ENCODE measurements around the gene TPD52L1.

The TPD52L1 gene

GRCh38 chr6:125156496-125156895, 2.9 kb downstream of the TPD52L1 start:
- no peak for TF ChIP-seq GATA3 (IDR thresholded peaks at IDR 0.05; ENCODE audit: low read depth, low read length)
- TF ChIP-seq GATA2 (IDR thresholded peaks at IDR 0.05; ENCODE audit: low read depth, low read length), result no peak

- TF ChIP-seq GATA2 (IDR thresholded peaks at IDR 0.05; ENCODE audit: low read depth, low read length) (no peak), GATA3 (IDR thresholded peaks at IDR 0.05; ENCODE audit: low read depth, low read length) (no peak)
Observed at GRCh38 chr6:125157280-125157679, 3.7 kb downstream of the TPD52L1 start.

GRCh38 chr6:125157725-125158124, 4.2 kb downstream of the TPD52L1 start:
- TF ChIP-seq GATA3 (IDR thresholded peaks at IDR 0.05; ENCODE audit: low read depth, low read length) (no peak), GATA2 (IDR thresholded peaks at IDR 0.05; ENCODE audit: low read depth, low read length) (no peak)

- TF ChIP-seq GATA3 (IDR thresholded peaks at IDR 0.05; ENCODE audit: low read depth, low read length), result no peak
- no peak for TF ChIP-seq GATA2 (IDR thresholded peaks at IDR 0.05; ENCODE audit: low read depth, low read length)
Observed at GRCh38 chr6:125163811-125164210, 10.2 kb downstream of the TPD52L1 start.

GRCh38 chr6:125164696-125165095, 11.1 kb downstream of the TPD52L1 start:
- TF ChIP-seq GATA2 (IDR thresholded peaks at IDR 0.05; ENCODE audit: low read depth, low read length) (no peak), GATA3 (IDR thresholded peaks at IDR 0.05; ENCODE audit: low read depth, low read length) (no peak)

- TF ChIP-seq GATA2 (IDR thresholded peaks at IDR 0.05; ENCODE audit: low read depth, low read length) (no peak), GATA3 (IDR thresholded peaks at IDR 0.05; ENCODE audit: low read depth, low read length) (no peak)
Observed at GRCh38 chr6:125165256-125165655, 11.7 kb downstream of the TPD52L1 start.

- TF ChIP-seq GATA2 (IDR thresholded peaks at IDR 0.05; ENCODE audit: low read depth, low read length), result no peak
- no peak for TF ChIP-seq GATA3 (IDR thresholded peaks at IDR 0.05; ENCODE audit: low read depth, low read length)
Observed at GRCh38 chr6:125165776-125166175, 12.2 kb downstream of the TPD52L1 start.

GRCh38 chr6:125166711-125167110, 13.1 kb downstream of the TPD52L1 start:
- TF ChIP-seq GATA2 (IDR thresholded peaks at IDR 0.05; ENCODE audit: low read depth, low read length) (no peak), GATA3 (IDR thresholded peaks at IDR 0.05; ENCODE audit: low read depth, low read length) (no peak)

- TF ChIP-seq GATA3 (IDR thresholded peaks at IDR 0.05; ENCODE audit: low read depth, low read length) (no peak), GATA2 (IDR thresholded peaks at IDR 0.05; ENCODE audit: low read depth, low read length) (no peak)
Observed at GRCh38 chr6:125167579-125167978, 14.0 kb downstream of the TPD52L1 start.

- TF ChIP-seq GATA2 (IDR thresholded peaks at IDR 0.05; ENCODE audit: low read depth, low read length), result no peak
Observed at GRCh38 chr6:125169058-125169457, 15.5 kb downstream of the TPD52L1 start.

GRCh38 chr6:125169522-125169921, 15.9 kb downstream of the TPD52L1 start:
- TF ChIP-seq GATA3 (IDR thresholded peaks at IDR 0.05; ENCODE audit: low read depth, low read length) (no peak), GATA2 (IDR thresholded peaks at IDR 0.05; ENCODE audit: low read depth, low read length) (no peak)

- TF ChIP-seq GATA2 (IDR thresholded peaks at IDR 0.05; ENCODE audit: low read depth, low read length), result no peak
Observed at GRCh38 chr6:125170376-125170775, 16.8 kb downstream of the TPD52L1 start.

GRCh38 chr6:125173341-125174095, 19.9 kb downstream of the TPD52L1 start:
- TF ChIP-seq GATA2 (IDR thresholded peaks at IDR 0.05; ENCODE audit: low read depth, low read length) (no peak), GATA3 (IDR thresholded peaks at IDR 0.05; ENCODE audit: low read depth, low read length) (no peak)

GRCh38 chr6:125174626-125175025, 21.1 kb downstream of the TPD52L1 start:
- TF ChIP-seq GATA3 (IDR thresholded peaks at IDR 0.05; ENCODE audit: low read depth, low read length), result no peak
- TF ChIP-seq GATA2 (IDR thresholded peaks at IDR 0.05; ENCODE audit: low read depth, low read length), result no peak

- TF ChIP-seq GATA3 (IDR thresholded peaks at IDR 0.05; ENCODE audit: low read depth, low read length) (no peak), GATA2 (IDR thresholded peaks at IDR 0.05; ENCODE audit: low read depth, low read length) (no peak)
Observed at GRCh38 chr6:125175466-125176048, 22.0 kb downstream of the TPD52L1 start.

All from SH-SY5Y (cell line).